Urinary bladder (tissue), 4 donors: ENCODE results near the gene GP5. TPM values are rescaled to one million over a fixed set of nuclear protein-coding genes. Genes with fewer than 3 reads are reported as not detected.

Source experiments
- DNase-seq: peaks from one replicate; pipeline ENCODE4 v3.0.0-alpha.2; 2015; ENCODE audit errors: extremely low spot score
- H3K27ac ChIP-seq: one replicate; pipeline ENCODE4 v1.5.1; 2013; ENCODE audit warnings: low read depth, mild to moderate bottlenecking, moderate library complexity
- H3K36me3 ChIP-seq: one replicate; pipeline ENCODE4 v1.6.1; 2013; ENCODE audit warnings: mild to moderate bottlenecking, moderate library complexity; ENCODE audit not compliant: insufficient read depth
- H3K4me1 ChIP-seq: one replicate; pipeline ENCODE4 v1.6.1; 2013; ENCODE audit warnings: mild to moderate bottlenecking, moderate library complexity; ENCODE audit not compliant: insufficient read depth
- H3K4me3 ChIP-seq: one replicate; pipeline ENCODE4 v1.5.1; 2013; ENCODE audit warnings: low read depth, low read length
- WGBS: extraction: QIAGEN DNeasy Blood & Tissue Kit; methylation state at CpG from one replicate; pipeline ENCODE4 v1.1.7; 2013; 5-methylcytosine and 5-hydroxymethylcytosine counted together
- polyA plus RNA-seq: library from polyadenylated mRNA; stranded (reverse); fragments of 200-250 nt; gene quantifications from one replicate; pipeline ENCODE4 v1.2.3, GENCODE V29; 2013
- total RNA-seq: library from RNA; depleted of rRNA; stranded (reverse); fragments of >200 nt; gene quantifications from one replicate; pipeline ENCODE4 v1.2.3, GENCODE V29; 2014
- donor health status: healthy with polysubstance abuse.
- donor health status: healthy.

The GP5 gene
- total and polyA plus RNA-seq, 2 donors, result 0.10 to 0.90 TPM

- no peak for DNase-seq
- H3K4me1 ChIP-seq, result no peaks in the 10 kb centered on the region
- H3K4me3 ChIP-seq, result no peak overlapping the region
- H3K36me3 ChIP-seq, result peaks cover 9% of the 10 kb centered on the region
- no peak overlapping the region for H3K27ac ChIP-seq
These were observed 23.1 kb upstream of the GP5 start for GRCh38 chr3:194422188-194422587.

GRCh38 chr3:194418671-194419070 lies 19.6 kb upstream of the GP5 start:
- H3K36me3 ChIP-seq, result no peaks in the 10 kb centered on the region
- DNase-seq, result no peak
- H3K27ac ChIP-seq, result no peak overlapping the region

DNA sequence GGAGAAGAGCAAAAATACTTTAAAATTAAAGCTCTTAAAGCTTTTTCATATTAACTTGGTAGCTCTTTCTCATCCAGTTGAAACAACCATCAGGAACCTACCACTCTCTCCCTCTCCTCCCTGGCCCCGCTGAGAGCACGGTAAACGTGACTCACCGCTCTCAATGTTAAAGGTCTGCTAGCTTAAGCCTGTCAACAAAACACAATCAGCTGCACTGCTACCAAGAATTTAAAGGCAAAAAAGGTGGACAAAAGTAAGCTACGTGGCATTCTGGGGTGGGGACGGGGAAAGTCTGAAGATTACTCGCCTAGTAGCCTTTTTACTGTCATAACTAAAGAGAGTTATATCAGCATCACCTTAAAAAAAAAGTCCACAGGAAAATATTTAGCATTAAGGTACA lies 8.4 kb upstream of the GP5 start:
- H3K4me3 ChIP-seq, result no peak overlapping the region
- no peak overlapping the region for H3K27ac ChIP-seq
- H3K4me1 ChIP-seq, result no peaks in the 10 kb centered on the region
- no peak for DNase-seq
- H3K36me3 ChIP-seq, result peaks cover 3% of the 10 kb centered on the region
- WGBS, result 79% methylated on average over 7 of the region's 7 CpGs

More at GRCh38 chr3:194418671-194419070, 19.6 kb upstream of the GP5 start:
- no peak overlapping the region for H3K4me3 ChIP-seq
- no peaks in the 10 kb centered on the region for H3K4me1 ChIP-seq
- 97% methylated on average over 2 of the region's 2 CpGs for WGBS

DNA sequence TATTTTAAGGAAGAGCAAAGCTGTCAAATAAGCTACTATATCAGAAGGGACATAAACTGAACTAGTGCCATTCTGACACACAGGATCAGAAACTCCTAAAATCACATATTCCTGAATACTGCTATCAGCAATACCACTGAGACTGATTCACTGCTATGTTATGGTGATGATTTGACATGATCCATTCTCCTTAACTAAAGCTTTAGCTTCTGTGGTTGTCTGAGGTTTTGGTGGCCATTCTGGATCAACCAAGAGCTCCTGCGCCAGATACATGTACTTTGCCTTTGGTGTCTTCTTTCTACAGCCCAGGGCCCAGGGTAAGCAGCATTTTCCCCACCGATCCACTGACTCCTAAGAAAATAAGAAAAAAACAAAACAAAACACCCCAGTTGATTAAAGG lies 6.7 kb upstream of the GP5 start:
- H3K27ac ChIP-seq, result no peak overlapping the region
- no peak overlapping the region for H3K4me3 ChIP-seq
- H3K36me3 ChIP-seq, result peaks cover 3% of the 10 kb centered on the region
- H3K4me1 ChIP-seq, result no peaks in the 10 kb centered on the region
- DNase-seq, result no peak
- 92% methylated on average over 2 of the region's 2 CpGs for WGBS

GRCh38 chr3:194404365-194405140 lies 5.5 kb upstream of the GP5 start:
- DNase-seq, result no peak
- no peak overlapping the region for H3K27ac ChIP-seq
- peaks cover 3% of the 10 kb centered on the region for H3K36me3 ChIP-seq
- H3K4me3 ChIP-seq, result no peak overlapping the region
- WGBS, result 47% methylated on average over 10 of the region's 10 CpGs
- H3K4me1 ChIP-seq, result no peaks in the 10 kb centered on the region

DNA sequence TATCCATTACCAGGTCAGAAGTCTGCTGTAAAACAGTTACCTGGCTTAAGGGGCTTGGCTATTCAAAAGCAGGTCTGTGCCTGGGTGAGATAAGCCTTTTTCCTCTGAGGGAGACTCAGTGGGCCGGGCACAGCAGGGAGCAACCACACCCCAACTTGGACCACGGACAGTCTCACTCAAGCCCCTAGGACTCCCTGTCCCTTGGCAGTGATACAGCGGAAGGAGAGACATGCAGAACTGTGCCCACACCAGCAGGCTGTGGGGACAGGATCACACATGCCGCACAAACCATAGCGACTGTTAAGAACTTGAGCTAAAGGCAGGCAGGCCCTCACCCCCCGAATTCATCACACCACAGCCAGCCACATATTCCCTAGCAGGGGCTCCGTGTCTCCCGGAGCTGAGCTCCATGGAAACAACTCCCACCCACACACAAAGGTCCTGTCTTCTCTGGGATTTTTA lies 2.8 kb upstream of the GP5 start:
- Histone ChIP-seq H3K36me3 (peaks cover 3% of the 10 kb centered on the region), H3K4me1 (no peaks in the 10 kb centered on the region), H3K27ac (no peak overlapping the region), H3K4me3 (no peak overlapping the region)
- DNase-seq, result no peak
- WGBS, result 74% methylated on average over 8 of the region's 8 CpGs

- 87% methylated on average over 9 of the region's 9 CpGs for WGBS
- Histone ChIP-seq H3K36me3 (peaks cover 3% of the 10 kb centered on the region), H3K4me3 (no peak overlapping the region), H3K27ac (no peak overlapping the region), H3K4me1 (no peaks in the 10 kb centered on the region)
- no peak for DNase-seq
These were observed 2.3 kb upstream of the GP5 start for GRCh38 chr3:194401346-194401745.

DNA sequence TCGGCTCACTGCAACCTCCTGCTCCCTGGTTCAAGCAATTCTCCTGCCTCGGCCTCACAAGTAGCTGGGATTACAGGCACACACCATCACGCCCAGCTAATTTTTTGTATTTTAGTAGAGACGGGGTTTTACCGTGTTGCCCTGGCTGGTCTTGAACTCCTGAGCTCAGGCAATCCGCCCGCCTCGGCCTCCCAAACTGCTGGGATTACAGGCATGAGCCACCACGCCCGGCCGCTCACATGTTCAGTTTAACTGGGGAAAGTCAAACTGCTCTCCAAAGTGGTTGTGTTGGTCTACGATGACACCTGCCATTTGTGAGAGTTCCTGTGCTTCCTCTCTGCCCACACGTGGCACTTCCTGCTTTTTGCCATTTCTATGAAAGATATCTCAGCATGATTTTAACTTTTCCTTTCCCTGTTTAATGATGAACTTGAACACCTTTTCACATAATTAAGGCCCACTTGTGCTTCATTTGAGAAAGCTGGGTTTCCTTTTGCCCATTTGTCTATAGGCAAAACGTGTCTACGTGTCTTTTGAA lies 877 bp upstream of the GP5 start:
- Histone ChIP-seq H3K36me3 (no peaks in the 10 kb centered on the region), H3K27ac (no peak overlapping the region), H3K4me3 (no peak overlapping the region), H3K4me1 (peaks cover 2% of the 10 kb centered on the region)
- WGBS, result 90% methylated on average over 15 of the region's 15 CpGs
- no peak for DNase-seq

DNA sequence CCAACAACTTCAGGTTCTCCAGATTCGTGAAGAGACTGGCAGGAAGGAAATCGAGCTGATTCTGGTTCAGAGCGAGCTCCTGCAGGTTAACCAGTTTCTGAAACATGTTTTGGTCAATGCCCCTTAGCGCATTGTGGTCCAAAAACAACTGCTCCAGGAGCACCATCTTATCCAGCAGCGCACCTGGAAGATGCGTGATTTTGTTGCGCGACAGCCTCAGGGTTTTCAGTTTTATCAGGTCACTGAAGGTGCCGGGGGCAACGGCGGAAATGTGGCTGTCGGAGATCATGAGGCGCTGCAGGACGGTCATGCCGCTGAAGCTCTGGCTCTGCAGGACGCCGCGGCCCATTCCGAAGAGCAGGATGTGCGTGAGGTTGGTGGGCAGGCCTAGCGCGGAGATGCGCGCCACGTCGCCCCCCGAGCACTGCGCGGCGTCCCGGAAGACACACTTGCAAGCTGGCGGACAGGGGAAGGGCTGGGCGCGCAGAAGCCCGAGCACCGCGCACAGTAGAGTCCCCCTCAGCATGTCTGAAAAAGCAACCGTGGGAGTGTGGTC lies 1.2 kb downstream of the GP5 start:
- no peak for DNase-seq
- peak overlapping the region; percentile 2 for H3K4me3 ChIP-seq

GRCh38 chr3:194396859-194397756 lies 2.0 kb downstream of the GP5 start:
- 23% methylated on average over 73 of the region's 73 CpGs for WGBS
- no peak for DNase-seq
- Histone ChIP-seq H3K27ac (peak overlapping the region; percentile 29), H3K4me3 (peak overlapping the region; percentile 14), H3K36me3 (no peaks in the 10 kb centered on the region), H3K4me1 (peaks cover 2% of the 10 kb centered on the region)

More for the DNA sequence above, 1.2 kb downstream of the GP5 start:
- H3K36me3 ChIP-seq, result no peaks in the 10 kb centered on the region
- no peak overlapping the region for H3K27ac ChIP-seq
- 11% methylated on average over 38 of the region's 38 CpGs for WGBS
- H3K4me1 ChIP-seq, result peaks cover 2% of the 10 kb centered on the region

DNA sequence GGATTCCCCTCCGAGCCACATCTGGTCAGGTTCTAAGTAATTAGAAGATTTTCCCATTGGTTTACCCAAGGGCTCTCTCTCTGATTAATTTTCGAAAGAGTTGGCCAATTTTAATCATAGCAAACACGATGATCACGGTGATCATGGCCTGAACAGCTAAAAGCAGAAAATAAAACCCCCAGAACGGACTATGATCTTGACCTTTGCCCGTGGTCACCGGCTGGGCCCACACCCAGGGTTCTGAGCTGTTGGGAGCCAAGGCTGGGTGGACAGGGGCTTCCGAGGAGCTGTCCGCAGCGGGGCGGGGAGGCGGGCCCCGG lies 2.6 kb downstream of the GP5 start:
- Histone ChIP-seq H3K4me3 (peak overlapping the region; percentile 14), H3K27ac (peak overlapping the region; percentile 29), H3K36me3 (no peaks in the 10 kb centered on the region), H3K4me1 (peaks cover 2% of the 10 kb centered on the region)
- WGBS, result 8% methylated on average over 13 of the region's 13 CpGs
- no peak for DNase-seq

- Histone ChIP-seq H3K27ac (peak overlapping the region; percentile 85), H3K4me1 (peaks cover 2% of the 10 kb centered on the region), H3K4me3 (peak overlapping the region; percentile 1), H3K36me3 (no peaks in the 10 kb centered on the region)
- no peak for DNase-seq
- WGBS, result 33% methylated on average over 26 of the region's 26 CpGs
These were observed 3.1 kb downstream of the GP5 start for GRCh38 chr3:194395778-194396538.

GRCh38 chr3:194395212-194395611 lies 3.9 kb downstream of the GP5 start:
- Histone ChIP-seq H3K4me3 (no peak overlapping the region), H3K4me1 (peaks cover 2% of the 10 kb centered on the region), H3K27ac (no peak overlapping the region), H3K36me3 (no peaks in the 10 kb centered on the region)
- no peak for DNase-seq
- 83% methylated on average over 5 of the region's 5 CpGs for WGBS
